Measurements from ENCODE around the gene GRIK1. TPM values are rescaled to one million over a fixed set of nuclear protein-coding genes. Genes with fewer than 3 reads are reported as not detected.

Gene GRIK1
- total and polyA plus RNA-seq, 2 experiments from 2014 or later: not detected

DNA sequence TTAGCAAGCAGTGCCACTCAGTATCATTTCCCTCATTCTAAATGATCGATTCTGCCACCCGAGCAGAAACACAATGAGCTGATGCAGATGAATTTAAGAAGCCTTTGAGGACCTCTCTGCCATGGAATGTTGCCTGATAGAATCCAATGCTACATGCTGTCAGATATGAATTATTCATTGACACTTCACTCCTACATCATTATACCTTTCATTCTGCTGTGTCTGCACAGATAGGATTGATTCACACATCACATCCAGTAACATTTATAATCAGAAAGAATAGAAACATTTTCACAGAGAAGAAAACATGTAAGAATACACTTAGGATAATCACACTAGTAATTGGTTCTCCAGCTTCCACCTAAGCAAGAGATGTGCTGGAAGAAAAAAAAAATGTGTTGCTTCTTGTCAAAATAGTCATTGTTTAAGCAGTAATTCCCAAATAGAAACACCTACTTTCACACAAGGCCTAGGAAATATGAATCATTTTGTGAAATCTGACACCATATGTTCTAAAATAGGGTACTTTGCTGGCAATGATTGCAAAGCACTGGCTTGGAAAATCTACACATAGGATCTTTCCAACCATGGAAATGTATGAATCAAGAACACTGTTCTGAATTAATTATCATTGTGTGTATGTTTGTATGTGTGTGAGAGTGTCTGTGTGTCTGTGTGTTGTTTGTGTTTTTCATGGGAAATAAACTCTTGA lies 110.1 kb downstream of the GRIK1 start:
- Histone ChIP-seq H3K9ac (no peak overlapping the region), H3K4me3 (no peak overlapping the region), H3K9me3 (ENCODE audit: low read depth) (no peaks in the 10 kb centered on the region), H3K9me2 (ENCODE audit: insufficient read depth) (no peaks in the 10 kb centered on the region), H3K4me2 (ENCODE audit: unreplicated experiment) (no peak overlapping the region), H2AFZ (no peak overlapping the region), H3K27ac (no peak overlapping the region), H3K27me3 (replicated peaks; ENCODE audit: insufficient read depth) (no peaks in the 10 kb centered on the region), H3K36me3 (ENCODE audit: low read depth) (no peaks in the 10 kb centered on the region), H3F3A (ENCODE audit: insufficient read depth) (no peaks in the 10 kb centered on the region), H3K4me1 (ENCODE audit: insufficient read depth) (no peaks in the 10 kb centered on the region), H3K79me2 (ENCODE audit: insufficient read depth) (no peaks in the 10 kb centered on the region), H4K20me1 (ENCODE audit: insufficient read depth) (no peaks in the 10 kb centered on the region)
- 57 to 66% methylated on average over 2 of the region's 2 CpGs for WGBS, 2 experiments (ENCODE audit: low coverage in 1 of 2, low lambda C conversion rate in 2 of 2, missing lambda C conversion rate in 2 of 2)
- TF ChIP-seq EZH2phosphoT487 (IDR thresholded peaks at IDR 0.05; ENCODE audit: insufficient read depth, low read depth): no peak
- TF ChIP-seq EZH2 (IDR thresholded peaks at IDR 0.05; ENCODE audit: insufficient read depth, poor library complexity, severe bottlenecking): no peak
- no peak for DNase-seq
- in situ Hi-C loops (cut with MboI): loop anchor here (25.0 kb wide), 1 partner anchor 342 kb away; no protein-coding TSS in a partner anchor

DNA sequence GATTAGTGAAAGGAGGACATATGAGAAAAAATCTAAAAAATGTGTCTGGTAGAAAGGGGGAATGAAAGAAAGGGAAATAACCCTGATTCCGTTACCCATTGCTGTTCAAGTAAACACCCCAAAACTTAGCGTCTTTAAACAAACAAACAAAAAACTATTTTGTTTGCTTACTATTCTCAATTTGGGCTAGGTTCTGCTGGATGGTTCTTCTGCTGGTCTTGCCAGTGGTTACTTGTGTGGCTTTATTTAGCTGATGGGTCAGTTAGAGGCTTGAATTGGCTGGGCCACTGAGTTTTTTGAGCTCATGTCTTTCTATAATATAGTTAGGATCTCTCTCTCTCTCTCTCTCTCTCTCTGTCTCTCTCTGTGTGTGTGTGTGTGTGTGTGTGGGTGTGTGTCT lies 112.1 kb downstream of the GRIK1 start:
- 58 to 69% methylated on average over 2 of the region's 2 CpGs for WGBS, 2 experiments (ENCODE audit: low coverage in 1 of 2, low lambda C conversion rate in 2 of 2, missing lambda C conversion rate in 2 of 2)

DNA sequence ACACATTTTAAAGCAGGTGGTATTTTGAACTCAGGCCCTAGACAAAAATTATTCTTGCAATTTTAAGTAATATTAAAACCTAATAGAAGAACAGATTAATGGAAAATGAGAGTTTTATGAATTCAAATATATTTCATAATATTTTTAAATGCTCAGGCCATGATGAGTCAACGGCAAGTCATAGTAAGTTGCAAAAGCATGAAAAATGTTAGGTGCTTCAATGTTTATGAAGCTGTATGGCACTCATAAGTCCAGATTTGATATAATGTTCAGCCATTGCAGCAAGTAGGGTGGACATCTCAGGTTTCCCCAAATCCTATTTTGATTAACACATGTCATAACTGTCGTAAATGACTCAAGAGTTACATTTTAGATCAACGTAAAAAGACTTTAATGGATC lies 112.6 kb downstream of the GRIK1 start:
- Histone ChIP-seq H3K36me3 (ENCODE audit: low read depth) (no peaks in the 10 kb centered on the region), H4K20me1 (ENCODE audit: insufficient read depth) (no peaks in the 10 kb centered on the region), H3K27ac (no peak overlapping the region), H3K9ac (no peak overlapping the region), H2AFZ (no peak overlapping the region), H3F3A (ENCODE audit: insufficient read depth) (no peaks in the 10 kb centered on the region), H3K27me3 (replicated peaks; ENCODE audit: insufficient read depth) (no peaks in the 10 kb centered on the region), H3K4me3 (no peak overlapping the region), H3K4me2 (ENCODE audit: unreplicated experiment) (no peak overlapping the region), H3K4me1 (ENCODE audit: insufficient read depth) (no peaks in the 10 kb centered on the region), H3K79me2 (ENCODE audit: insufficient read depth) (no peaks in the 10 kb centered on the region), H3K9me3 (ENCODE audit: low read depth) (no peaks in the 10 kb centered on the region), H3K9me2 (ENCODE audit: insufficient read depth) (no peaks in the 10 kb centered on the region)
- WGBS, 2 experiments (ENCODE audit: low coverage in 1 of 2, low lambda C conversion rate in 2 of 2, missing lambda C conversion rate in 2 of 2): 52 to 60% methylated on average over 3 of the region's 3 CpGs
- peak; percentile 17 for DNase-seq
- TF ChIP-seq EZH2phosphoT487 (IDR thresholded peaks at IDR 0.05; ENCODE audit: insufficient read depth, low read depth) (no peak), EZH2 (IDR thresholded peaks at IDR 0.05; ENCODE audit: insufficient read depth, poor library complexity, severe bottlenecking) (no peak)
- in situ Hi-C loops (cut with MboI): loop anchor here (25.0 kb wide), 1 partner anchor 340 kb away; no protein-coding TSS in a partner anchor

More for the DNA sequence above, 112.1 kb downstream of the GRIK1 start:
- no peaks in the 10 kb centered on the region for H3K79me2 ChIP-seq (ENCODE audit: insufficient read depth)
- H4K20me1 ChIP-seq (ENCODE audit: insufficient read depth): no peaks in the 10 kb centered on the region
- no peak overlapping the region for H3K4me3 ChIP-seq
- TF ChIP-seq EZH2phosphoT487 (IDR thresholded peaks at IDR 0.05; ENCODE audit: insufficient read depth, low read depth) (no peak), EZH2 (IDR thresholded peaks at IDR 0.05; ENCODE audit: insufficient read depth, poor library complexity, severe bottlenecking) (no peak)
- H3K4me2 ChIP-seq (ENCODE audit: unreplicated experiment): no peak overlapping the region
- DNase-seq: no peak
- no peak overlapping the region for H3K27ac ChIP-seq
- H3K36me3 ChIP-seq (ENCODE audit: low read depth): no peaks in the 10 kb centered on the region
- no peak overlapping the region for H3K9ac ChIP-seq
- no peaks in the 10 kb centered on the region for H3K9me2 ChIP-seq (ENCODE audit: insufficient read depth)
- H3K4me1 ChIP-seq (ENCODE audit: insufficient read depth): no peaks in the 10 kb centered on the region
- no peak overlapping the region for H2AFZ ChIP-seq
- H3K27me3 ChIP-seq (replicated peaks; ENCODE audit: insufficient read depth): no peaks in the 10 kb centered on the region
- no peaks in the 10 kb centered on the region for H3K9me3 ChIP-seq (ENCODE audit: low read depth)
- in situ Hi-C loops (cut with MboI): loop anchor here (25.0 kb wide), 1 partner anchor 340 kb away; no protein-coding TSS in a partner anchor
- H3F3A ChIP-seq (ENCODE audit: insufficient read depth): no peaks in the 10 kb centered on the region

GRCh38 chr21:29826386-29826785 lies 113.4 kb downstream of the GRIK1 start:
- no peaks in the 10 kb centered on the region for H3F3A ChIP-seq (ENCODE audit: insufficient read depth)
- H3K9me2 ChIP-seq (ENCODE audit: insufficient read depth): peaks cover 4% of the 10 kb centered on the region; the same call in 1 of the 2 replicates
- in situ Hi-C loops (cut with MboI): loop anchor here (25.0 kb wide), 1 partner anchor 339 kb away; no protein-coding TSS in a partner anchor
- H3K4me1 ChIP-seq (ENCODE audit: insufficient read depth): no peaks in the 10 kb centered on the region
- no peak for TF ChIP-seq EZH2 (IDR thresholded peaks at IDR 0.05; ENCODE audit: insufficient read depth, poor library complexity, severe bottlenecking)
- TF ChIP-seq EZH2phosphoT487 (IDR thresholded peaks at IDR 0.05; ENCODE audit: insufficient read depth, low read depth): no peak
- H3K4me3 ChIP-seq: no peak overlapping the region
- DNase-seq: no peak
- no peak overlapping the region for H3K9ac ChIP-seq
- H3K27ac ChIP-seq: no peak overlapping the region
- H3K27me3 ChIP-seq (replicated peaks; ENCODE audit: insufficient read depth): no peaks in the 10 kb centered on the region
- no peaks in the 10 kb centered on the region for H3K9me3 ChIP-seq (ENCODE audit: low read depth)
- H3K79me2 ChIP-seq (ENCODE audit: insufficient read depth): no peaks in the 10 kb centered on the region
- no peaks in the 10 kb centered on the region for H3K36me3 ChIP-seq (ENCODE audit: low read depth)
- no peaks in the 10 kb centered on the region for H4K20me1 ChIP-seq (ENCODE audit: insufficient read depth)
- H3K4me2 ChIP-seq (ENCODE audit: unreplicated experiment): no peak overlapping the region
- no peak overlapping the region for H2AFZ ChIP-seq
- 50 to 56% methylated on average over 1 of the region's 1 CpG for WGBS, 2 experiments (ENCODE audit: low coverage in 1 of 2, low lambda C conversion rate in 2 of 2, missing lambda C conversion rate in 2 of 2)
